Left ventricle myocardium inferior (tissue), 1 donor: ENCODE measurements around the gene PCYOX1L. TPM values are rescaled to one million over a fixed set of nuclear protein-coding genes. Genes with fewer than 3 reads are reported as not detected.

Source experiments
- DNase-seq: peaks from one replicate; pipeline ENCODE4 v3.0.0-alpha.2; 2020
- H3K27ac ChIP-seq: fragments of 200-600 bp; replicated peaks from 2 replicates; pipeline ENCODE4 v1.8.0; 2021
- H3K27me3 ChIP-seq: fragments of 200-600 bp; 2 replicates; pipeline ENCODE4 v1.8.0; 2021; ENCODE audit warnings: low read depth
- H3K36me3 ChIP-seq: fragments of 200-600 bp; 2 replicates; pipeline ENCODE4 v1.8.0; 2021
- H3K4me1 ChIP-seq: fragments of 200-600 bp; 2 replicates; pipeline ENCODE4 v1.8.0; 2021
- H3K4me3 ChIP-seq: fragments of 200-600 bp; 2 replicates; pipeline ENCODE4 v1.8.0; 2021; ENCODE audit warnings: mild to moderate bottlenecking, moderate library complexity
- H3K9me3 ChIP-seq: fragments of 200-600 bp; replicated peaks from 2 replicates; pipeline ENCODE4 v1.8.0; 2021
- CTCF ChIP-seq: fragments of 200-600 bp; IDR thresholded peaks from 2 replicates; pipeline ENCODE4 v1.8.0; 2021; ENCODE audit warnings: antibody characterized with exemption, mild to moderate bottlenecking, borderline replicate concordance
- intact Hi-C: fragments of 100-400 bp; cut with micrococcal nuclease; formaldehyde crosslinking; loops from one replicate; pipeline ENCODE4 v1.11.0; 2022
- total RNA-seq: library from RNA; stranded (reverse); fragmentation: NEBNext Ultra II Directional; extraction: Animal tissue kit (Norgen Biotek cat#: 25700); gene quantifications from one replicate; pipeline ENCODE4 v1.2.1, GENCODE V29; 2021
- donor health status: DM: no; HTN: yes; CAD: no; lungs with severe emphysema.

The PCYOX1L gene
- total RNA-seq, 1 donor from 2014 or later = 3.2 TPM

DNA sequence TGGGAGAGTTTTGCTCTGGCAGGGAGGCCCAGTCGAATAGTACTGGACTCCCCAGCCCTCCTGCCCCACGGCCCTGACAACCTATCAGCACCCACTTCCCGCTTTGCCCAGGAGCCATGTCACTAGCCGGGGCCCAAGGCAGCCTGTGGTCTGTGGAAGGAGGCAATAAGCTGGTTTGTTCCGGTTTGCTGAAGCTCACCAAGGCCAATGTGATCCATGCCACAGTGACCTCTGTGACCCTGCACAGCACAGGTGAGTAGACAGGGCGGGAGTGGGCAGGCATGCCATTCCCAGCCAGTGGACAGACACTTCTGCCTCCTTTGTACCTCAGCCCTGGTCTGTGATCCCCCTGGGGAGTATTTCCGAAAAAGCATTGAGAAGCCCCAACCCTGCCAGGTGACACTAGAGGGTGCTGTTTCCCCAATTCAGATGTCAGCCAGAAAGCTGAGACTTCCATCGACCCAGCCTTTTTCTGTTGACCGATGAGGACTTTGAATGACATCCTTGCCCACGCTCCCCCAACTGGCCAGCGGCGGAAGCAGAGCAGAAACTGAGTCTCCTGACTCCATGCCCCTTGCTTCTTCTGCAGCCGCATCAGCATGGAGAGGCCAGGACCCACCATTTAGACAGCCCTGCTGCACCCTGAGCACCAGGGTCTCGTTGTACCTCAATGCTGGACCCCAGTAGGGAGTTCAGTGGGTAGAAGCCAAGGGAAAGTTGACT is 9.6 kb downstream of the PCYOX1L start:
- Histone ChIP-seq H3K4me3 (no peak overlapping the region), H3K36me3 (no peaks in the 10 kb centered on the region), H3K4me1 (peaks cover 26% of the 10 kb centered on the region), H3K27me3 (no peaks in the 10 kb centered on the region), H3K9me3 (no peaks in the 10 kb centered on the region), H3K27ac (no peak overlapping the region)
- DNase-seq = no peak
- TF ChIP-seq CTCF = peak; percentile 84
- intact Hi-C loops = no loop called here

GRCh38 chr5:149367972-149368645 is 10.3 kb downstream of the PCYOX1L start:
- no peaks in the 10 kb centered on the region for H3K36me3 ChIP-seq
- intact Hi-C loops = no loop called here
- no peaks in the 10 kb centered on the region for H3K27me3 ChIP-seq
- no peak overlapping the region for H3K27ac ChIP-seq
- H3K4me1 ChIP-seq = peaks cover 26% of the 10 kb centered on the region
- no peak for TF ChIP-seq CTCF
- DNase-seq = no peak
- H3K9me3 ChIP-seq = no peaks in the 10 kb centered on the region
- H3K4me3 ChIP-seq = no peak overlapping the region

DNA sequence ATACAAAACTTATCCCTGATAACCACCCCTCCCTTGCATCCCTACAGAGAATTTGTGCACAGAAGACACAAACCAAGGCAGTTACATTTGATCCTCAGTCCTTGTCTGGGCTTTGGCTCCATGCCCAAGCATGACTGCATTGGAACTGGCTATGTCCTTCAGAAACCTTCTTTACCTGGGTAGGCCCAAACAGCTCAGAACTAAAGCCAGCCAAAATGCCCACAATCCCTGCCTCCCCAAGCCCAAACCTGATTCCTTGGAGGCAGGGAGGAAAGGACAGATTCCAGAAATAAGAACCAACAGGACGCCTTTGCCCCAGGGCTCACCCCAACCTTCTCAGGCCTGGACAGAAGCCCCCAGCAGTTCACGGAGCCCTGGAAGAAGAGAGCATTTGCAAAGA is 13.0 kb downstream of the PCYOX1L start:
- no peaks in the 10 kb centered on the region for H3K27me3 ChIP-seq
- H3K9me3 ChIP-seq = no peaks in the 10 kb centered on the region
- H3K4me3 ChIP-seq = no peak overlapping the region
- H3K4me1 ChIP-seq = peaks cover 26% of the 10 kb centered on the region
- no peak overlapping the region for H3K27ac ChIP-seq
- no peaks in the 10 kb centered on the region for H3K36me3 ChIP-seq
- DNase-seq = no peak
- no peak for TF ChIP-seq CTCF
- intact Hi-C loops = no loop called here

GRCh38 chr5:149371296-149371962 is 13.6 kb downstream of the PCYOX1L start:
- H3K9me3 ChIP-seq = no peaks in the 10 kb centered on the region
- H3K27me3 ChIP-seq = no peaks in the 10 kb centered on the region
- no peak overlapping the region for H3K4me3 ChIP-seq
- H3K36me3 ChIP-seq = no peaks in the 10 kb centered on the region
- TF ChIP-seq CTCF = peak; percentile 87
- peak; percentile 56 for DNase-seq
- H3K27ac ChIP-seq = no peak overlapping the region
- intact Hi-C loops = no loop called here
- peaks cover 26% of the 10 kb centered on the region for H3K4me1 ChIP-seq

DNA sequence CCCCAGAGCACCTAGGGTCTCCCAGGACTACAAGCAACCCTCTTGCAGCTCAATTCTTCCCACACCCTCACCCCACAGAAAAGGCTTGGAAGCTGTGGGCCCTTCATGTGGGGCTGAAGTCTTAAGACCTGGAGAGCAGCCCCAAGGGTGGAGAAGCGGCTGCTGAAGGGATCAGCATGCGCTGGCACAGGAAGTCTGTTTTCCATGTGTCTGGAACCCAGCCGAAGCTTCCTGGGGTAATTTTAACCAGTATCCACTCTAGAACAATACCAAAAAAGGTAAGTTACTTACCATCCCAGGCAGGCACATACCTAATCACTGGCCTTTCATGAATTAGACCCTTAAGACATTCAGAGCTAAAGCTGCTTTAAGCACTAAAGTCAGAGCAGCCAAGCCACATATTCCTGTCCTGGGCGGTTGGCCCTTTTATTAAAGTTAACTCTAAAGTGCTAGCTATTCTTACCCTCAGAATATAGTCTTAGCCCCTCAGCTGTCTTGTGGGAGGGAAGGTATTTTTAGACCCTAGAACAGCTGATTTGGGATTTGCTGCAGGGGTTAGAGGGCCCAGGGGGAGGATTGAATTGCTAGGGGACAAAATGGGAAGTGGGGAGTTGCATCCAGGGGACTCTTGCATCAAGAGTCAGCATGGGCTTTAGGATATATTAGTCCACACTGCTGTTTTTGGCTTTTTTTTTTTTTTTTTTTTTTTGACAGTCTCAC is 14.4 kb downstream of the PCYOX1L start:
- intact Hi-C loops = no loop called here
- no peak for TF ChIP-seq CTCF

More for the DNA sequence above, 14.4 kb downstream of the PCYOX1L start:
- Histone ChIP-seq H3K27ac (no peak overlapping the region), H3K36me3 (no peaks in the 10 kb centered on the region), H3K4me1 (peaks cover 26% of the 10 kb centered on the region), H3K27me3 (no peaks in the 10 kb centered on the region), H3K4me3 (no peak overlapping the region), H3K9me3 (no peaks in the 10 kb centered on the region)
- DNase-seq = no peak
